Activated T-cell treated with anti-CD3 and anti-CD28 coated beads, Interleukin-2, amount 50 U/mL, for 4 hours (primary cell): ENCODE results near the gene TRIM49D2. TPM values are rescaled to one million over a fixed set of nuclear protein-coding genes. Genes with fewer than 3 reads are reported as not detected.
"Not testable (repeated sequence)": the region's sequence is repeated elsewhere in the genome, so short reads cannot be mapped to it uniquely, and the experiment has no call there.

ENCODE experiments used
- ATAC-seq, 2 donors: fragments of 200-7000 bp; cut with Tn5 transposase; one replicate each; pipeline ENCODE4 v1.10.0; 2021
- DNase-seq: peaks from one replicate; pipeline ENCODE4 v3.0.0-alpha.2; 2020
- H3K27me3 Mint-ChIP-seq: one replicate; pipeline ENCODE4 v1.8.0; 2021; ENCODE audit warnings: low read depth, mixed read lengths
- H3K36me3 Mint-ChIP-seq: one replicate; pipeline ENCODE4 v1.8.0; 2022; ENCODE audit warnings: mixed read lengths; ENCODE audit not compliant: insufficient read depth
- H3K4me1 Mint-ChIP-seq: one replicate; pipeline ENCODE4 v1.8.0; 2021; ENCODE audit warnings: low read depth, mixed read lengths
- H3K4me3 Mint-ChIP-seq: one replicate; pipeline ENCODE4 v1.8.0; 2021; ENCODE audit warnings: mild to moderate bottlenecking, moderate library complexity, mixed read lengths
- H3K9me3 Mint-ChIP-seq: one replicate; pipeline ENCODE4 v1.8.0; 2021; ENCODE audit warnings: mixed read lengths
- total RNA-seq, 3 donors: library from RNA; stranded (reverse); gene quantifications; one replicate each; pipeline ENCODE4 v1.2.1, GENCODE V29; 2021

The TRIM49D2 gene
- total RNA-seq = not detected

DNA sequence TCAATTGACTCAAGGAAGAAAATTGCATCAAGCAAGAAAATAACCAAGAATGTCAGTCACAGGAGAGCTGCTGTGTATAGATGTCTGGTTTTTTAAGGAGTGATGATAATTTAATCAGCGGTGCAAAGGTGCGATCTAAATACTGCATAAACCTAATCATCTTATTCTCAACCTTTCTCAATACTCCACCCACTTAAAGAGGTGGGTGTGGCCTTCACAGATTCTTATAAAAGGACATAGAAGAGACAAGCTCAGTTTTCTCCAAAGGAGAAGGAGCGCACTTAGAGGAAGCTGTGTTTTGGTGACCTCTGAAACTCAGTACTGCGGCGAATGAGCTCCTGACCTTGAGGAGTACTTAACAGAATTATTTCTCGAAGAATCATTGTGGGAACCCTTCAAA, at the start of gene TRIM49D2:
TRIM49D2 (plus strand) TSS at position 301 of the 400 bp plus-strand sequence. CDS start 2,698 bp downstream, outside the sequence.
- H3K9me3 Mint-ChIP-seq, H3K36me3 Mint-ChIP-seq, DNase-seq, H3K27me3 Mint-ChIP-seq, H3K4me3 Mint-ChIP-seq, H3K4me1 Mint-ChIP-seq, ATAC-seq: not testable (repeated sequence)

GRCh38 chr11:89877511-89877910, 46.4 kb upstream of the TRIM49D2 start:
- H3K4me3 Mint-ChIP-seq, H3K27me3 Mint-ChIP-seq, H3K4me1 Mint-ChIP-seq, ATAC-seq, H3K36me3 Mint-ChIP-seq, DNase-seq, H3K9me3 Mint-ChIP-seq: not testable (repeated sequence)

DNA sequence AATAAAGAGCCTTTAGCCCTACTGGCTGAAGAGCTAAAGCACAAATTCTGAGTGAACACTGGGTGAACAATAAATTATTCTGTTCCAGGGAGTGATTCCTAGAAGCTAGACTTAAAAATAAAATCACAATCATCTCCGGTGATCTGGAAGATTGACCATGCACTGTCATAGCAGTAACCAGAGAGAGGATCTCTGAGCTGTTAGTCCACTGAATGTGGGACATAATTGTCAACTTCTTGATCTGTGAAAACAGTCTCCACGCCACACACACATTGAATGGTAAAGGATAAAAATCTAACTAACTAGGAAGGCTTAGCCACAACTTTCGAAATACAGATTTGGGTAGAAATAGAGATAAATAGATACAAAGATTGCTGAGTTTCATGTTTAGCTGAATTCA, 30.6 kb upstream of the TRIM49D2 start:
- DNase-seq, H3K9me3 Mint-ChIP-seq, H3K27me3 Mint-ChIP-seq, ATAC-seq, H3K4me1 Mint-ChIP-seq, H3K36me3 Mint-ChIP-seq, H3K4me3 Mint-ChIP-seq: not testable (repeated sequence)

DNA sequence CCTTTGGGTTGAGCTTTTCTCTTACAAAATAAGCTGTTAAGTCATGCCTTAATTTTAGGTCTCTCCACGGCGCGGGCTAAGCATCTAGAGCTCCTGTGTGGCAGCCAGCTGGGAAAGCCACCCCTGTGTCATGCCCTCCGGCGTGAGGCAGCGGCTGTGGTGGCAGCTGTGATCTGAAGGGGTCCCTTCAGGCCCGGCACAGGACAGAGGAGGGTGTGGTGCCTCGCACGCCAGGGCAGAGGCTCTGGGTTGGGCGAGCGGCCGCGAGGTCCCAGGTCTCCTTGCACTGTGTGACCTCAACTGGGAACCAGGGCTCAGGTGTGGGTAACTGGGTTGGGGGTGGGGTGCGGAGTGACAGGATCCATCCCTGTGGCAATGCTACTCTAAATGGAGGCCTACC, 23.1 kb upstream of the TRIM49D2 start:
- ATAC-seq = peak in 1 of 2 donors; percentile 30
- not testable (repeated sequence) for H3K9me3 Mint-ChIP-seq, H3K4me1 Mint-ChIP-seq, H3K27me3 Mint-ChIP-seq, DNase-seq, H3K4me3 Mint-ChIP-seq, H3K36me3 Mint-ChIP-seq

GRCh38 chr11:89922195-89922660, 1.6 kb upstream of the TRIM49D2 start, which contains the start of gene TRIM49D1:
TRIM49D1 (minus strand) TSS chr11:89922245; CDS start chr11:89917710, 4,535 bp downstream.
- no peak for ATAC-seq
- no peak for DNase-seq
- Mint-ChIP-seq H3K36me3 (no peaks in the 10 kb centered on the region), H3K4me1 (no peaks in the 10 kb centered on the region), H3K9me3 (no peaks in the 10 kb centered on the region), H3K4me3 (no peak within 1 kb of the TSS), H3K27me3 (no peaks in the 10 kb centered on the region)

DNA sequence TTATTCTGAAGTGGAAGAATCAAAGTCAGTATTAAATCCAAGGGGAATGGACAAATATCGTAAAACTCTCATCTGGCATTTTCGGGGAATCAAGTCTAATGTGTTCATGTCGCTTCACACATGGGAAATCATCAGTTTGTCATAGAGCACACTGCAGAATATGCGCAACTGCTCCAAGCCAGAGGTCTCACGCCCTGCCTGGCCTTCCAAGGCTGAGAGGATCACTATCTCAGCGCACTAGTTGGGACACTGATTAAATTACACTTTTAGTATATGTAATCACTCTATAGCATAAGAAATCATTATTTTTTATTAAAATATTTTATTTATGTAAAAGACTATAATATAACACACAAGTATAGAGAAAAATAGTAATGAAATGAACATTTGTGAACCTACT, 37.0 kb downstream of the TRIM49D2 start:
- ATAC-seq, H3K9me3 Mint-ChIP-seq, H3K36me3 Mint-ChIP-seq, H3K27me3 Mint-ChIP-seq, H3K4me3 Mint-ChIP-seq, DNase-seq, H3K4me1 Mint-ChIP-seq: not testable (repeated sequence)

DNA sequence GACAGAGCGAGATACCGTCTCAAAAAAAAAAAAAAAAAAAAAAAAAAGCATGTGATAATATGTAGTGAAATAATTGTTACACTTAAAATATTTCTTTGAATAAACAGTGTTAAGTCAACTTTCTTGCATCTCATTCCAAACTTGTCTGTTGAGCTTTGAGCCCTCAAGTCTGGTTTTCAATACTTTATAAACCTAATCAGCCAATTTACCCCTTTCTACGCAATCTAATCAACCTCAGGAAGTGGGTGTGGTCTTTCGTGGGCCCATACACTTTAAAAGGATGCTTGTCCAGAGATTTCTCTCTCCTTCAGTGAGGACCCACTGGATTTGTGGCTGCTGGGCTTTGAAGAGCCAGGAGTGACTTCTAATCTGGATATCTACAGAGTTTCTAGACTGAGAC, 41.9 kb downstream of the TRIM49D2 start, which contains the start of gene TRIM64:
TRIM64 (plus strand) TSS at position 301 of the 400 bp plus-strand sequence. CDS start 2,467 bp downstream, outside the sequence.
- H3K4me1 Mint-ChIP-seq, H3K27me3 Mint-ChIP-seq, H3K36me3 Mint-ChIP-seq, ATAC-seq, H3K4me3 Mint-ChIP-seq, DNase-seq, H3K9me3 Mint-ChIP-seq: not testable (repeated sequence)

Other genes with a start within 250 kb of the TRIM49D2 start
- gene TRIM77, start 213.8 kb upstream of the TRIM49D2 start, total RNA-seq = not detected
- not detected for gene TRIM49, start 115.5 kb upstream of the TRIM49D2 start, total RNA-seq
- not detected for gene TRIM64B, start 45.6 kb upstream of the TRIM49D2 start, total RNA-seq
- not detected for gene TRIM49D1, start 1.8 kb upstream of the TRIM49D2 start, total RNA-seq
- gene TRIM64, start 42.0 kb downstream of the TRIM49D2 start, total RNA-seq = not detected
- gene TRIM49C, start 107.0 kb downstream of the TRIM49D2 start, total RNA-seq = not detected
- not detected for gene UBTFL1, start 161.9 kb downstream of the TRIM49D2 start, total RNA-seq
- not detected for gene NAALAD2, start 210.6 kb downstream of the TRIM49D2 start, total RNA-seq